ENCODE measurements around the gene ATP10D. TPM values are rescaled to one million over a fixed set of nuclear protein-coding genes. Genes with fewer than 3 reads are reported as not detected.

The ATP10D gene
- total and polyA plus RNA-seq, 9 of the 15 experiments (the other 6 are each of a cell fraction or from before 2014, with no cell fraction given), result 0.10 to 0.36 (median 0.19) TPM; not detected in 1

GRCh38 chr4:47469951-47470350 is 15.1 kb upstream of the ATP10D start (continued):
- TF ChIP-seq NR3C1 (CRISPR knock-in tag; IDR thresholded peaks at IDR 0.05) (no peak), ZNF280B (CRISPR knock-in tag; IDR thresholded peaks at IDR 0.05) (no peak)

GRCh38 chr4:47471064-47471463 is 14.0 kb upstream of the ATP10D start:
- in situ Hi-C loops (cut with MboI) (no loop called here), intact Hi-C loops (cut with micrococcal nuclease) (no loop called here)
- ChIA-PET POLR2A (interaction anchor here (2.0 kb wide), 1 partner anchor 8 kb away, joined by 5 read pairs; the partner anchor contains the start of gene COMMD8), CTCF (ENCODE audit: low intra/inter-chr PET ratio) (no interaction called here)
- TF ChIP-seq STAT5A (IDR thresholded peaks at IDR 0.05; ENCODE audit: borderline replicate concordance, low read length) (no peak), THAP7 (CRISPR knock-in tag; IDR thresholded peaks at IDR 0.05) (no peak), ZNF766 (CRISPR knock-in tag; conservative IDR thresholded peaks at IDR 0.05) (no peak)
- Histone ChIP-seq H2AFZ (ENCODE audit: low read depth, low read length) (no peak overlapping the region), H3K4me1 (replicated peaks in 1 of 2; ENCODE audit: control insufficient read depth in 2 of 2, insufficient read depth in 2 of 2, low read length in 2 of 2) (no peaks in the 10 kb centered on the region), H4K20me1 (replicated peaks; ENCODE audit: control insufficient read depth, insufficient read depth, low read length) (no peaks in the 10 kb centered on the region), H3K4me3 (no peak overlapping the region), H3K79me2 (ENCODE audit: control insufficient read depth, insufficient read depth, low read length) (no peaks in the 10 kb centered on the region), H3K9me1 (ENCODE audit: control insufficient read depth, insufficient read depth, low read length) (no peaks in the 10 kb centered on the region), H3K4me2 (ENCODE audit: insufficient read depth, low read length) (no peak overlapping the region), H3K27me3 (ENCODE audit: control insufficient read depth in 2 of 2, insufficient read depth in 2 of 2, low read length in 2 of 2) (peaks cover 3 to 7% of the 10 kb centered on the region in 2 experiments; a peak in 3 of 5 replicates), H3K27ac (ENCODE audit: extremely low read depth, low read depth, low read length) (no peak overlapping the region), H3K9me3 (replicated peaks; ENCODE audit: control insufficient read depth, insufficient read depth, low read depth, low read length) (no peaks in the 10 kb centered on the region), H3K9ac (ENCODE audit: insufficient read depth in 1 of 2, low read depth in 2 of 2, low read length in 2 of 2) (no peak overlapping the region), H3K36me3 (ENCODE audit: control insufficient read depth, insufficient read depth, low read length) (no peaks in the 10 kb centered on the region)
- WGBS (ENCODE audit: insufficient coverage, low coverage, missing lambda C conversion rate), result 0% methylated on average over 4 of the region's 4 CpGs
- no peak for DNase-seq (ENCODE audit: extremely low read depth in 1 of 4, low spot score in 3 of 4)
- FAIRE-seq, result no peak
- BruUV-seq (replicated peaks), result no TSS peak
- ATAC-seq, result no peak
